MM.1S (cell line): ENCODE results near the gene CHN2.

Experiments used
- DNase-seq: peaks from one replicate; pipeline ENCODE4 v3.0.0-alpha.2; 2015
- H2AFZ ChIP-seq: fragments of 300-600 bp; sonication (generic); 2 replicates; pipeline ENCODE4 v1.6.0; 2016; ENCODE audit warnings: antibody characterized with exemption, low read length
- H3F3A ChIP-seq: fragments of 300-600 bp; sonication (generic); 2 replicates; pipeline ENCODE4 v1.6.1; 2016; ENCODE audit warnings: mild to moderate bottlenecking, antibody characterized with exemption, low read length, moderate library complexity, mixed read lengths; ENCODE audit not compliant: insufficient read depth
- H3K27ac ChIP-seq: fragments of 300-600 bp; sonication (generic); 2 replicates; pipeline ENCODE4 v1.5.1; 2016; ENCODE audit warnings: mild to moderate bottlenecking, low read length
- H3K27me3 ChIP-seq: fragments of 300-600 bp; sonication (generic); replicated peaks from 2 replicates; pipeline ENCODE4 v1.6.0; 2016; ENCODE audit warnings: low read length; ENCODE audit not compliant: insufficient read depth
- H3K36me3 ChIP-seq: fragments of 300-600 bp; sonication (generic); replicated peaks from 2 replicates; pipeline ENCODE4 v1.6.1; 2016; ENCODE audit warnings: mild to moderate bottlenecking, low read length, mixed read lengths; ENCODE audit not compliant: insufficient read depth
- H3K4me1 ChIP-seq: fragments of 300-600 bp; sonication (generic); 2 replicates; pipeline ENCODE4 v1.6.1; 2016; ENCODE audit warnings: low read length, mixed read lengths
- H3K4me2 ChIP-seq: fragments of 300-600 bp; sonication (generic); 2 replicates; pipeline ENCODE4 v1.6.0; 2016; ENCODE audit warnings: low read depth, low read length
- H3K4me3 ChIP-seq: fragments of 300-600 bp; sonication (generic); 2 replicates; pipeline ENCODE4 v1.5.1; 2016; ENCODE audit warnings: low read length, mixed read lengths
- H3K79me2 ChIP-seq: fragments of 300-600 bp; sonication (generic); 2 replicates; pipeline ENCODE4 v1.6.1; 2016; ENCODE audit warnings: mixed run types, low read length, mixed read lengths
- H3K9ac ChIP-seq: fragments of 300-600 bp; sonication (generic); 2 replicates; pipeline ENCODE4 v1.6.1; 2016; ENCODE audit warnings: low read length, mixed read lengths
- H3K9me2 ChIP-seq: fragments of 300-600 bp; sonication (generic); replicated peaks from 2 replicates; pipeline ENCODE4 v1.6.1; 2016; ENCODE audit warnings: mild to moderate bottlenecking, low read length, mixed read lengths; ENCODE audit not compliant: insufficient read depth
- H3K9me3 ChIP-seq: fragments of 300-600 bp; sonication (generic); replicated peaks from 2 replicates; pipeline ENCODE4 v1.6.1; 2016; ENCODE audit warnings: mild to moderate bottlenecking, low read length, mixed read lengths; ENCODE audit not compliant: insufficient read depth
- H4K20me1 ChIP-seq: fragments of 300-600 bp; sonication (generic); 2 replicates; pipeline ENCODE4 v1.6.1; 2016; ENCODE audit warnings: mild to moderate bottlenecking, low read length, moderate library complexity, mixed read lengths; ENCODE audit not compliant: insufficient read depth
- EZH2 ChIP-seq: fragments of 300-600 bp; sonication (generic); optimal IDR thresholded peaks from 2 replicates; pipeline ENCODE3; 2017; ENCODE audit warnings: low read depth, mild to moderate bottlenecking, antibody characterized with exemption, low read length, mixed read lengths
- EZH2phosphoT487 ChIP-seq: fragments of 300-600 bp; sonication (generic); IDR thresholded peaks from 2 replicates; pipeline ENCODE4 v1.6.1; 2018; ENCODE audit warnings: antibody characterized with exemption, low read length
- TF ChIP-seq, protein P1 (sequence below): fragments of 300-600 bp; sonication (generic); IDR thresholded peaks from 2 replicates; pipeline ENCODE4 v1.5.1; 2016; ENCODE audit warnings: antibody characterized with exemption, low read length, mixed read lengths

CHN2 gene

GRCh38 chr7:29454899-29455451 lies 260.4 kb downstream of the CHN2 start:
- Histone ChIP-seq H3K9me2 (no peaks in the 10 kb centered on the region), H3K9me3 (no peaks in the 10 kb centered on the region), H3K79me2 (no peaks in the 10 kb centered on the region), H3K4me1 (no peaks in the 10 kb centered on the region), H3F3A (no peaks in the 10 kb centered on the region), H3K36me3 (no peaks in the 10 kb centered on the region), H2AFZ (no peak overlapping the region), H4K20me1 (no peaks in the 10 kb centered on the region), H3K4me2 (no peak overlapping the region), H3K27me3 (no peaks in the 10 kb centered on the region), H3K9ac (no peak overlapping the region), H3K27ac (no peak overlapping the region), H3K4me3 (no peak overlapping the region)
- DNase-seq: no peak
- TF ChIP-seq, protein P1, sequence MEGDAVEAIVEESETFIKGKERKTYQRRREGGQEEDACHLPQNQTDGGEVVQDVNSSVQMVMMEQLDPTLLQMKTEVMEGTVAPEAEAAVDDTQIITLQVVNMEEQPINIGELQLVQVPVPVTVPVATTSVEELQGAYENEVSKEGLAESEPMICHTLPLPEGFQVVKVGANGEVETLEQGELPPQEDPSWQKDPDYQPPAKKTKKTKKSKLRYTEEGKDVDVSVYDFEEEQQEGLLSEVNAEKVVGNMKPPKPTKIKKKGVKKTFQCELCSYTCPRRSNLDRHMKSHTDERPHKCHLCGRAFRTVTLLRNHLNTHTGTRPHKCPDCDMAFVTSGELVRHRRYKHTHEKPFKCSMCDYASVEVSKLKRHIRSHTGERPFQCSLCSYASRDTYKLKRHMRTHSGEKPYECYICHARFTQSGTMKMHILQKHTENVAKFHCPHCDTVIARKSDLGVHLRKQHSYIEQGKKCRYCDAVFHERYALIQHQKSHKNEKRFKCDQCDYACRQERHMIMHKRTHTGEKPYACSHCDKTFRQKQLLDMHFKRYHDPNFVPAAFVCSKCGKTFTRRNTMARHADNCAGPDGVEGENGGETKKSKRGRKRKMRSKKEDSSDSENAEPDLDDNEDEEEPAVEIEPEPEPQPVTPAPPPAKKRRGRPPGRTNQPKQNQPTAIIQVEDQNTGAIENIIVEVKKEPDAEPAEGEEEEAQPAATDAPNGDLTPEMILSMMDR: no peak
- TF ChIP-seq EZH2phosphoT487: no peak
- TF ChIP-seq EZH2: no peak

GRCh38 chr7:29457141-29457561 lies 262.6 kb downstream of the CHN2 start:
- H3K27ac ChIP-seq: no peak overlapping the region
- TF ChIP-seq, protein P1: no peak
- no peak for TF ChIP-seq EZH2phosphoT487
- TF ChIP-seq EZH2: no peak
- DNase-seq: no peak

GRCh38 chr7:29457565-29458011 lies 263.0 kb downstream of the CHN2 start:
- Histone ChIP-seq H3K4me2 (no peak overlapping the region), H3K9me3 (no peaks in the 10 kb centered on the region), H4K20me1 (no peaks in the 10 kb centered on the region), H3K79me2 (no peaks in the 10 kb centered on the region), H2AFZ (no peak overlapping the region), H3K4me1 (no peaks in the 10 kb centered on the region), H3K4me3 (no peak overlapping the region), H3F3A (no peaks in the 10 kb centered on the region), H3K27me3 (no peaks in the 10 kb centered on the region), H3K27ac (no peak overlapping the region), H3K9me2 (no peaks in the 10 kb centered on the region), H3K9ac (no peak overlapping the region), H3K36me3 (no peaks in the 10 kb centered on the region)
- no peak for DNase-seq
- TF ChIP-seq, protein P1: no peak
- TF ChIP-seq EZH2 (no peak), EZH2phosphoT487 (no peak)

More at GRCh38 chr7:29457141-29457561, 262.6 kb downstream of the CHN2 start:
- no peak overlapping the region for H3K9ac ChIP-seq
- H3F3A ChIP-seq: no peaks in the 10 kb centered on the region
- H3K9me2 ChIP-seq: no peaks in the 10 kb centered on the region
- no peaks in the 10 kb centered on the region for H4K20me1 ChIP-seq
- H3K4me3 ChIP-seq: no peak overlapping the region
- no peak overlapping the region for H2AFZ ChIP-seq
- no peaks in the 10 kb centered on the region for H3K27me3 ChIP-seq
- H3K36me3 ChIP-seq: no peaks in the 10 kb centered on the region
- no peaks in the 10 kb centered on the region for H3K4me1 ChIP-seq
- no peaks in the 10 kb centered on the region for H3K79me2 ChIP-seq
- no peaks in the 10 kb centered on the region for H3K9me3 ChIP-seq
- no peak overlapping the region for H3K4me2 ChIP-seq
